HG02678 (cell line): ENCODE data around the gene COL23A1.

Source experiments
- ATAC-seq: cut with Tn5 transposase; IDR thresholded peaks from one replicate; pipeline ENCODE4 v1.9.1; 2021; ENCODE audit warnings: mild to moderate bottlenecking, moderate library complexity; ENCODE audit not compliant: unreplicated experiment

The COL23A1 gene

DNA sequence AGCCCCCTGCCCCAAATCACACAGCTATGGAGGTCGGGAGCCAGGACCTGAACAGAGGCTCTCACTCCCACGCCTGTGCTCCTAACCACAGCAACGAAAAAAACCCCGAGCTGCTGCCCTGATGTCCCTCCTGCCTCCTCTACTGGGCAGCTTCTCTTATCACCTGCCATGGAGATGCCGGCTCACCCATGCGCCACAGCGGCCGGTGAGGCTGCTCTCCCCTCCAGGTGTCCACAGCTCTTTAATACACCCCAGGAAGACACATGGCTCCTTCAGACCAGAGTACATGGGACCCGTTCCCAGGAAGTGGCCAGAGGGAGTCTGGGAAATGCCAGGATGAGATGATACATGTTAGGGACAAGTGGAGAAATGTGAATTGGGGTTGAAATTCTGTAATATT, 110.9 kb downstream of the COL23A1 start:
- no peak for ATAC-seq

- ATAC-seq: no peak
Measured at GRCh38 chr5:178478370-178478769, 111.8 kb downstream of the COL23A1 start.

- no peak for ATAC-seq
Measured at GRCh38 chr5:178477802-178478201, 112.4 kb downstream of the COL23A1 start.

DNA sequence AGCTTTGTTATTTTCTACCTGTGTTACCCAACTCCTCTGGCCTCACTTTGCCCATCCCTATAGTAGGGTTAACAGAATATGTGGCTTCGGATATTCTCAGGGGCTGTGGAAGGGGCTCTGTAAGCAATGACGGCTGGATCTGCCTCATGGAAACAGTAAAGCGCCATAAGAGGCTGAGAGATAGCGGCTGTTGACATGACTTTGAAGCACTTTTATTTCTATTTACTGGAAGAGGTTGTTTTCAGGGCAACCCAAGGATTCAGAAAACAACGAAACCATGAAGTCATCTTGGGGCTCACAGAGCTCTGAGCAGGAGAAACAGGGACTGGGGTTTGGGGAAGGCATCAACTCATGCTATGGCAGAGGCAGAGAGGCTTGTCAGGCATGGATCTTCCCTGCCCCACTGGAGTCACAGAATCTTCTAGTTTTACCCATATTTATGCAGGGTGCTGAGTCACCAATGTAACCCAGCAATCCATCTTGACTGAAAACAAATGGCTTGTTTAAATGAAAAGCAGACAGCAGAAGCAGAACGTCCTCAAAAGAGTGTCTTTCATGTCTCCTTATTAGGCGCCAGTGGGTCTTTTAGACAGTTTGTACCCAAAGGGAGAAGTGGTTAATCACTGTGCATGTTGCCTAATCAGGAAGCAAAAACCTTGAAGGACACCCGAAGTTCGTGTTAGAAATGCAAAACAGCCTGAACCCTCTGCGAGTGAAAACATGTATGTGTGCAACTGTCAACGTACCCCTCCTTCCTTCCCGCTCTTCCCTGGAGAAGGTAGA, 113.0 kb downstream of the COL23A1 start:
- no peak for ATAC-seq

- ATAC-seq: no peak
Measured at GRCh38 chr5:178476531-178476930, 113.7 kb downstream of the COL23A1 start.

DNA sequence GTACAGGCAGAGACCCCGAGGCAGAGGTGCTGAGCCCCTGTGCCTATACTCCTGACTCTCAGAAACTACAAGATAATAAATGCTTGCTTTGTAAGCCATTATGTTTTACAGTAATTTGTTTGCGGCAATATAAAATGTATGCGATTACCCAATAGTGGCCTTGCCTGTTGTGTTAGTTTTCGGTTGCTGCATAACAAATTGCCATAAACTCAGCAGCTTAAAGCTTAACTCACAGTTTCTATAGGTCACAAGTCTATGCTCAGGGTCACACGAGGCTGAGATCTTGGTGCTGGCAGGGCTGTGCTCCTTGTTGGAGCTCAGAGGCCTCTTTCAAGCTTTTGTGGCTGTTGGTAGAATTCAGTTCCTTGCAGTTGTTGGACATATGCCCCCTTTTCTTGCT, 114.8 kb downstream of the COL23A1 start:
- no peak for ATAC-seq

DNA sequence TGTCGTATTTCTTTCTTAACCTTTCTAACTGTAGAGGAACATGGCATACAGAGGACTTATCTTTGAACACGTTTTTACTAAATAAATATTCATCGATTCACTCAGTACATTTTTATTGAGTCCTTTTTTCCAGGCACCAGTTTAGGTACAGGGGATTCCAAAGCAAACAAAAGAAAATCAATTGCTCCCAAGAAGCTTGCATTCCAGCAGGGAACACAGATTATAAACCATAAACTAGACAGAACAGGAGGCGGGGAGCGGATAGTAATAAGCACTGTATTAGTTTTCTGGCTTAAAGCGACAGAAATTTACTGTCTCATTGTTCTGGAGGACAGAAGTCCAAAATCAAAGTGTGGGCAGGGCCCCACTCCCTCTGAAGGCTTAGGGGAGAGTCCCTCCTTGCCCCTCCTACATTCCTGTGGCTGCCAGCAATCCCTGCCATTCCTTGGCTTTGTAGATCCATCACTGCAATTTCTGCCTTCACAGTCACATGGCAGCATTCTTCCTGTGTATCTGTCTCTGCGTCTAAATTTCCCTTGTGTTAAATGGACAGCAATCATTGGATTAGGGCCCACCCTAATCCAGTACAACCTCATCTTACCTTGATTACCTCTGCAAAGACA, 115.5 kb downstream of the COL23A1 start:
- ATAC-seq: no peak

DNA sequence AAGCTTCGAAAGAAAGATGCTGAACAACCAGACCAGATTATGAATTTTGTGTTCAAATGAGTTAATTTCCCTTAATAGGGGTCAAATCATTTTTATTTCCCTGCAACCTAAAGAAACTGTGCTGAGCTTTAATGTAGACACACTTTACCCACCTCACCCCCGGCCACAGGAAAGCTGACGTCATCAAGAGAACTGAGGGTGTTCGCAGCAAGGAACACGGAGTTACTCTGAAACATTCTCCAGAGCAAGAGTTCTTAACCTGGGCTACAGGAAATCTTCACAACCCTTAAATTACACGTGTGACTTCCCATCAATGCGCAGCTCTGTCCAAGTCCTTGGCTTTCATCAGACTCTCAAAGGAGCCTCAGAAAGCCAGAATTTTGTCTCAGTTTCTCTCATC, 116.3 kb downstream of the COL23A1 start:
- no peak for ATAC-seq

- ATAC-seq: no peak
Measured at GRCh38 chr5:178472138-178472537, 118.1 kb downstream of the COL23A1 start.

GRCh38 chr5:178471711-178472110, 118.5 kb downstream of the COL23A1 start:
- no peak for ATAC-seq

DNA sequence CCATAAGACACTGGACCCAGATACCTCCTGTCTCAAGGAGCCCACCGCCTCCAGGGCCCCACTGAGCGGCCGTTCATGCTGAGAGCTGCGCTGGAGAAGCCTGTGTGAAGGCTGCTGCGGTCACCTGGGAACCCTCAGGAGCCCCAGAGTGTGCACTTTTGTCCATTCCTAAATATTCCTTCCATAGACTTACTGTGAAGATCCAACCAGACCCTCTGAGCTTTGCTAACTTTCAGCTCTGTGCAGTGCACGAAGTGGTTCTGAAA, 119.5 kb downstream of the COL23A1 start:
- ATAC-seq: no peak

DNA sequence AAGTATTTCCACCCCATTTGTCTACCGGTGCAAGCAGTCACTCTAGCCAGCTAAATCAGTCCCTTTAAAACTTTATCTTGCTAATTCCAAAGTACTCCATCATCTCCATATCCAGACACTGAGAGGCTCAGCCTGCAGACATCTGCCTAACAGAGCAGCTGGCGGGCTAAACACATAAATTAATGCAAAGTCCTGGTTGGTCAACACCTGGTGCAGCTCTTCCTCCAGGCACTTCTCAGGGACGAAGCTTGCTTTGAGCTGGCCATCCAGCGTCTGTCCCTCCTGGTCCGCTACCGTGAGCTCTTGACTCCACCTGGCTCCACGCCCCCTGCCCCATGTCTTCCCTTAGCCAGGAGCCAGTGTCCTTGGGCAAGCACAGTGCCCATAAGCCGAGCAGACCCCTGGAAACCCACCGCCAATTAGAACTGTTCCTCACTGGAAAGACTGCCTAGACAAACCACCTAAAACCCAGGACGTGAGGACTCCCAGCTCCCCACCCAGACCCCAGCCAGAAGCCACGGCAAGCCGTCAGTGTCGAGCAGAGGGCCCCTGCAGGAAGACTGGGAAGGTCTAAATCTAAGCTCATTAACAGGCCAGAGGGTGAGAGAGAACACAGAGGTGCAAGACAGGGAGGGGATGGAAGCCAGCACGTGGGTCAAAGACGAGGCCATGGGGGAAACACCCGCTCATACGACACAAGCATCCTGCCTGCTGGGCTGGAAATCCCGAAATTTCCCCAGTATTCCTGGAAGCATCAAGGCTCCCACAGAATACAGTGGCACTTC, 120.0 kb downstream of the COL23A1 start:
- no peak for ATAC-seq

DNA sequence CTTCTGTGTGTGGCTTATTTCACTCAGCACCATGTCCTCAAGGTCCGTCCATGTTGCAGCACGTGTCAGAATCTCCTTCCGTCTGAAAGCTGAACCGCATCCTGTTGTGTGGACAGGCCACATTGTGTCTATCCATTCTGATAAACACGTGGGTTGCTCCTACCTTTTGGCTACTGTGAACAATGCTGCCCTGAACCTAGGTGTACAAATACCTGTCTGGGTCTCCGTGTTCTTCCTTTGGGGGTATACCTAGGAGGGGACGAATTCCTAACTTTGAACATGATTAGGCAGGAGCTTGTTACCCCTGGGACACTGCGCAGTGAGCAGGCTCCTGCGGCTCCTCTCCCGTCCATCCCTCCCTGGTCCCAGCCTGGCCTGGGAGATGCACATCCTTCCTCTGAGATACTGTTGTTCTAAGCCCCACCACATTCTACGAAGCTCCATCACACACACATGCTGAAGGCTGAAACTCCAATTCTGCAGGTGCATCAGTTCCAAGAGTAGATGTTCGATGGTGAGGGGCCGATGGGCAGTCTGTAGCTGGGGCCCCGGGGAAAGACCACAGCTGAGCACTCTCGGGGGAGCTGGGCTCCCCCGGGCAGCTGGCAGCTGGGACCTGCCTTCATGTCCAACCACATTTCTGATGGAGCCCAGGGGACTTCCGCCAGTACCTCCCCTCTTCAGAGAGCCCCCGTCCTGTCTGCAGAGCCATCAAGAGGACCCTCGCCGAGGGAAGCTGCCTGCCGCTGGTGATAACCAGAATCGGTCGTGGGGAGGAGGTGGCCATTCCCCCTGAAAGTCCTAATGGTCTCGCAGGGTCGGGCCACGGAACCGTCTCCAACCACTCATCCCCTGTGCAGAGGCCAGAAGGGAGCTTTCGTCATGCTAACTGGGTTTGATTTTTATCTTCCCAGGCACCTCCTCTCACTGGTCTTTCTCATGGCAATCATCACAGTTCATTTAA, 120.9 kb downstream of the COL23A1 start:
- no peak for ATAC-seq

GRCh38 chr5:178468196-178468685, 122.0 kb downstream of the COL23A1 start:
- ATAC-seq: no peak

DNA sequence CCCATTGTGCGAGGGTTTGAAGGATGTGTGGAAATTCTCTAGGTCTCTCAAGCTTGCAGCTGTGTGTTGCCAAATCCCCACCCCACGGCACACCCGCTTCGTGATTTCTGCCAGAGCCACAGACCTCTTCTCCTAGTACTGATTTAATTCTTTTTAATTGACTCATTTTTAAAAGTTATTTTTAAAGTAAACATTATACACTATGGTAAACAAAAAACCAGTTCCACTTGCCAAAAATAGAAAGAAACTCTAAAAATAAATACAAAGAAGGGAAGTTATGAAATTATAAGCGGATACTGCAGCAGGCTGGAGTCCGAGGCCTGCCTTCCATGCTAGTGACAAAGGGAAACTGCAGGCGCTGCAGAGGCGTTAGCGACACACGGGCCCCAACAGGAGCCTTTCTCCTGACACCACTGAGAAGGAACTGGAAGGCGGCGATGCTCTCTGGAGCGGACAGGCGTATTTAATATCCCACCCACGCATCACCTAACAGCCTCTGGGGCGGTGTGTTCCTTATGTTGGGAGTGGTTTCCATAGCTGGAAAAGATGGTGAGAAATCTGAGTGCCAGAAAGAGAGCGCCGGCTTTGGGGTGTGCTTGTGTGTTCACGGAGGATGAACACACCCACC, 122.5 kb downstream of the COL23A1 start:
- no peak for ATAC-seq

GRCh38 chr5:178467205-178467567, 123.0 kb downstream of the COL23A1 start:
- no peak for ATAC-seq

DNA sequence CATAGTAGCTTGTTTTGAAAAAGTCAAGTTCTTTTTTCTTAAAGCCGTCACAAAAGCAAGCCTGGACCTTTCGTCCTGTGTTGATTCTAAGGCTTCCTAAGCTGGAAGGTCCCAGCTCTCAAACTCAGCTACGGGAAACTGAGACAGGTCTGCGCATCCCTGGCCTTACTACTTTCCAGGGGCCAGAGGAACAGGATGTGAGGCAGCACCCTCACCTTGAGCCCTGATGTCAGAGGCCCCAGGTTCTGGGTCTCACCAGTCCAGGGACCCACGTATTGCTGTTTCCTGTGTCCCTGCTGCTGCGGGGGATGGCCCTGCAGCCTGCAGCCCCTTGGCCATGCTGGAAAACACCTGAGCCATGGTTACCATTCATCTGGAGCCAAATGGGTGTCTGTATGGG, 123.9 kb downstream of the COL23A1 start:
- no peak for ATAC-seq

DNA sequence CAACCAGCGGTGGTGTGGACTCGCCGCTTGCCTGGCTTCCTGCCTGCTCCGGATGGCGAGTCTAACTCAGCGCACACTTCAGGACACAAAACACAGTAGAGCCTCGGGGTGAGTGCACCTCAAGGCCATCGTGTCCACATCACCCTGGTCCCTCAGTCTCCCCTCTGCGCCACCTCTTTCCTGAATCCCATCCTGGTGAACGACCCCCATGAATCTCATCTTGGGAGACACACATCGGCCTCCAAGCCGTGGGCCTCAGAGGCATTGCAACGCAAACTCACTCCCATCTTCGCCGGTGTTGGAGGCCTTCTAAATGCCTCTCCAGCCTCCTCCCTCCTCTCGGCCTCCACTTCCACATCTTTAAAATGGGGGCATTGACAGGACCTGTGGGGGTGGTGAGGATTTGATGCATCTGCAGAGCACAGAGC, 124.3 kb downstream of the COL23A1 start:
- no peak for ATAC-seq

DNA sequence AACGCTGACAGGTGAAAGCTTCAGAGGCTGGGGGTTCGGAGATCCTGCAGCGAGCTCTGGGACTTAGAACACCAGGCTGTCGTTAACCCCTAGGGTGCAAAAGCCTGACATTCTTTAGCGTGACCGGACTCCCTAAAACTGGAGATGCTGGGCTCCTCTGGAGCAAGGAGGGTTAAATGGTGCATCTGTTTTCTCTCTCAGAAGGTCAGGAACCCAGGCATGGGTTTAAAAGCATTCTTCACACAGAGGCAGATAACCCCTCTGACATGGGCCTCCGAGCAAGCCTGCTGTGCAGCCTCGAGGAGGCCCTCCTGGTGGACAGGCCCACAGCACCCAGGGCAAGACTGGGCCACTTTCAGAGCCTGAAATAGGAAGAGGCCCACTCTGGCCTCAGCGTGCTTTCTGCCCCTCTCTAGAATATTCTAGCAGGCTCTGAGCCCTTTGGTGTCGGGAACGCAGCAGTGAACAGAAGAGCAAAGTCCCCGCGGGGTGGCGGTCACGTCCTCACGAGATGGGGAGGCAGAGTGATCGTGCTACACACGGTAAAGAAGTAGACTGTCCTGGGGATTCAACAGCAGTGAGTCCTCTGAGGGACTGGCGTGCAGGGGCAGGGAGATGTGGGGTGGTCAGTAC, 124.8 kb downstream of the COL23A1 start:
- ATAC-seq: no peak
